Lung (tissue), 12 donors: ENCODE data around the gene VTI1A. TPM values are rescaled to one million over a fixed set of nuclear protein-coding genes. Genes with fewer than 3 reads are reported as not detected.

Experiments used
- ATAC-seq: fragments of 200-7000 bp; cut with Tn5 transposase; one replicate; pipeline ENCODE4 v1.9.1; 2020; ENCODE audit warnings: moderate number of reproducible peaks; ENCODE audit not compliant: insufficient read depth, low FRiP score
- DNase-seq, 3 donors: peaks; one replicate each; pipeline ENCODE4 v3.0.0-alpha.2; 2013 to 2017
- H3K27ac ChIP-seq, 2 donors: one replicate each; pipeline ENCODE4 v1.5.1; 2013; ENCODE audit warnings: mild to moderate bottlenecking in 2 of 2, moderate library complexity in 2 of 2, control low read depth in 1 of 2, inconsistent platforms in 1 of 2, low read depth in 1 of 2, low read length in 1 of 2
- H3K27me3 ChIP-seq, 3 donors: one replicate each; pipeline ENCODE4 v1.5.1; 2013; ENCODE audit warnings: low read length in 2 of 3; ENCODE audit not compliant: control insufficient read depth in 3 of 3, insufficient read depth in 3 of 3
- H3K36me3 ChIP-seq, 4 donors: one replicate each; pipeline ENCODE4 v1.5.1; 2013; ENCODE audit warnings: low read length in 4 of 4, mild to moderate bottlenecking in 1 of 4, moderate library complexity in 1 of 4; ENCODE audit not compliant: control insufficient read depth in 4 of 4, insufficient read depth in 4 of 4
- H3K4me1 ChIP-seq, 5 donors: one replicate each; pipeline ENCODE4 v1.5.1; 2013; ENCODE audit warnings: low read length in 5 of 5, mild to moderate bottlenecking in 2 of 5, moderate library complexity in 1 of 5; ENCODE audit not compliant: control insufficient read depth in 5 of 5, insufficient read depth in 5 of 5
- H3K4me3 ChIP-seq: one replicate; pipeline ENCODE4 v1.5.1; 2013; ENCODE audit warnings: mild to moderate bottlenecking, control low read depth, moderate library complexity
- H3K9ac ChIP-seq, 2 donors: one replicate each; pipeline ENCODE4 v1.5.1; 2013; ENCODE audit warnings: low read length in 2 of 2, control low read depth in 1 of 2; ENCODE audit not compliant: insufficient read depth in 1 of 2
- H3K9me3 ChIP-seq, 4 donors: one replicate each; pipeline ENCODE4 v1.5.1; 2013; ENCODE audit warnings: low read length in 3 of 4, mild to moderate bottlenecking in 1 of 4, moderate library complexity in 1 of 4; ENCODE audit not compliant: control insufficient read depth in 4 of 4, insufficient read depth in 3 of 4
- CTCF ChIP-seq: IDR thresholded peaks from 2 replicates; pipeline ENCODE4 v1.5.1; 2012; ENCODE audit warnings: mild to moderate bottlenecking; ENCODE audit errors: control extremely low read depth, extremely low read depth
- WGBS, 2 donors: extraction: QIAGEN DNeasy Blood & Tissue Kit; methylation state at CpG; one replicate each; pipeline ENCODE4 v1.1.7; 2013; 5-methylcytosine and 5-hydroxymethylcytosine counted together
- polyA plus RNA-seq, 2 donors: library from polyadenylated mRNA; stranded (reverse); fragments of 200-250 nt; gene quantifications; one replicate each; pipeline ENCODE4 v1.2.1, GENCODE V29; 2013
- total RNA-seq, 2 donors: library from RNA; depleted of rRNA in 1 of 2; stranded (reverse); fragments of >200 nt in 1 of 2; gene quantifications; one replicate each; pipeline ENCODE4 v1.2.1, GENCODE V29; 2014 to 2021
- donor health status: control.
- donor health status: control.
- donor health status: Bipolar disorder and iron deficiency.
- donor health status: healthy.
- donor health status: DM: yes; HTN: yes; CAD: no.

VTI1A gene
- total and polyA plus RNA-seq, 4 donors = 9.2 to 48.2 (median 28.4) TPM

- no peak for TF ChIP-seq CTCF
- Histone ChIP-seq H3K4me3 (no peak overlapping the region), H3K27ac (no peak overlapping the region), H3K9ac (no peak overlapping the region), H3K9me3 (no peaks in the 10 kb centered on the region), H3K27me3 (no peaks in the 10 kb centered on the region), H3K36me3 (no peaks in the 10 kb centered on the region), H3K4me1 (peaks cover 0 to 31% (median 4%) of the 10 kb centered on the region in 5 donors)
- peak in 1 of 3 donors; percentile 55 for DNase-seq
- no peak for ATAC-seq
- 91 to 96% methylated on average over 14 of the region's 14 CpGs for WGBS, 2 donors
Observed at GRCh38 chr10:112775892-112776674, 329.1 kb downstream of the VTI1A start.

- Histone ChIP-seq H3K4me3 (no peak overlapping the region), H3K9ac (no peak overlapping the region), H3K27ac (no peak overlapping the region), H3K36me3 (peaks cover 0 to 2% (median 0%) of the 10 kb centered on the region in 4 donors), H3K27me3 (no peaks in the 10 kb centered on the region), H3K9me3 (no peaks in the 10 kb centered on the region), H3K4me1 (peaks cover 0 to 46% (median 4%) of the 10 kb centered on the region in 5 donors)
- TF ChIP-seq CTCF = no peak
- no peak for DNase-seq
- ATAC-seq = no peak
Observed at GRCh38 chr10:112778579-112778978, 331.6 kb downstream of the VTI1A start.

GRCh38 chr10:112779025-112779770 is 332.2 kb downstream of the VTI1A start:
- no peak overlapping the region for H3K4me3 ChIP-seq
- TF ChIP-seq CTCF = no peak
- peaks cover 0 to 2% (median 0%) of the 10 kb centered on the region in 4 donors for H3K36me3 ChIP-seq
- H3K27me3 ChIP-seq = no peaks in the 10 kb centered on the region
- peaks cover 0 to 52% (median 4%) of the 10 kb centered on the region in 5 donors for H3K4me1 ChIP-seq
- no peaks in the 10 kb centered on the region for H3K9me3 ChIP-seq
- WGBS, 2 donors = 61 to 72% methylated on average over 7 of the region's 7 CpGs
- no peak for ATAC-seq
- DNase-seq = peak in 2 of 3 donors; percentile 82 to 84
- H3K27ac ChIP-seq = no peak overlapping the region
- peak overlapping the region in 1 of 2 donors; percentile 34 for H3K9ac ChIP-seq
